Tibial artery (tissue), 4 donors: ENCODE data around the gene PALM3.

Source experiments
- DNase-seq, 2 donors: peaks; one replicate each; pipeline ENCODE4 v3.0.0-alpha.2; 2019
- H3K27ac ChIP-seq, 2 donors: fragments of 200-600 bp; sonication (generic) in 1 of 2; 1 replicate in 1 of 2; 2 replicates in 1 of 2; pipeline ENCODE4 v1.5.1; 2018 to 2019; ENCODE audit warnings: mild to moderate bottlenecking in 1 of 2
- H3K27me3 ChIP-seq, 2 donors: fragments of 200-600 bp; sonication (generic) in 1 of 2; one replicate each; pipeline versions ENCODE4 v1.5.1 to v1.6.0; 2016 to 2019
- H3K36me3 ChIP-seq, 3 donors: fragments of 200-600 bp; sonication (generic) in 2 of 3; one replicate each; pipeline ENCODE4 v1.5.1; 2016 to 2019; ENCODE audit warnings: mild to moderate bottlenecking in 2 of 3
- H3K4me1 ChIP-seq, 4 donors: fragments of 200-600 bp; sonication (generic) in 2 of 4; 1 replicate in 3 of 4; 2 replicates in 1 of 4; pipeline ENCODE4 v1.5.1; 2016 to 2019
- H3K4me3 ChIP-seq, 2 donors: fragments of 200-600 bp; sonication (generic) in 1 of 2; 1 replicate in 1 of 2; 2 replicates in 1 of 2; pipeline ENCODE4 v1.5.1; 2018 to 2019; ENCODE audit warnings: mild to moderate bottlenecking in 2 of 2
- H3K9me3 ChIP-seq, 3 donors: fragments of 200-600 bp; sonication (generic) in 1 of 3; one replicate each; pipeline ENCODE4 v1.5.1; 2016 to 2019
- intact Hi-C: fragments of 100-400 bp; cut with DNase I; formaldehyde crosslinking; loops from one replicate; pipeline ENCODE4 v1.15.0; 2023; ENCODE audit warnings: low total_unique reads
- TF ChIP-seq, protein P1 (sequence below), 2 experiments: fragments of 200-600 bp in 1 of 2; fragments of 450-650 bp in 1 of 2; IDR thresholded peaks; one replicate each; pipeline ENCODE4 v1.5.1; 2017 to 2019; ENCODE audit warnings: antibody characterized with exemption in 2 of 2, mild to moderate bottlenecking in 1 of 2, moderate library complexity in 1 of 2

The PALM3 gene

DNA sequence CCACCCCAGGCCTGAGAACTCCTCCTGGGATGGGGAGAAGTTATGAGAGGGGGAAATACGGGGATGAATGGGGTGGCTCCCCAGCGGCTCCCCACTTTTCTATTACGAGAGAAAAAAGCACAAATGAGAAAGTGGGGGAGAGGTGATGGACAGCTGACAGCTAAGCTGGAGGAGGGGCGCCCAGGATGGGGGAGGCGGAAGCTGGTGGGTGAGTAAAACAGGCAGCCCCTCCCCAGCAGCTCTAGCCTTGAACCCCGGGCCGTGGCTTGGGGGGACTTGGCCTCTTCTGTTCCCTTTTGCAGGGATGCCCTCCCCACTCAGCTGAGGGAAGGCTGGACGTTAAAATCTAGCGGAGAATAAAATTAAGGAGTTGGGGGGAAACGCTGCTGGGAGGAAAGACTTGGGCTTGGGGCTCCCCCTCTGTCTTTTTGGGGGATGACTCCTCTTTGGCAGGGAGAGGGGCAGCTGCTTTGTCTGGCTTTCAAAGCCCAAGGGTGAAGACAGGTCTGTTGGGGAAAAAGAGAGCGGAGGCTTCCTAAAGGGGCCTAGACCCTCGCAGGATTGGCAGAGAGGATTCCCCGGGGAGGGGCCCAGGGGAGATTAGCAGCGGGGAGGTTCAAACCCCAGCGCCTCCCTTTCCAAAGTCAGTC is 30.1 kb upstream of the PALM3 start:
- TF ChIP-seq, protein P1, sequence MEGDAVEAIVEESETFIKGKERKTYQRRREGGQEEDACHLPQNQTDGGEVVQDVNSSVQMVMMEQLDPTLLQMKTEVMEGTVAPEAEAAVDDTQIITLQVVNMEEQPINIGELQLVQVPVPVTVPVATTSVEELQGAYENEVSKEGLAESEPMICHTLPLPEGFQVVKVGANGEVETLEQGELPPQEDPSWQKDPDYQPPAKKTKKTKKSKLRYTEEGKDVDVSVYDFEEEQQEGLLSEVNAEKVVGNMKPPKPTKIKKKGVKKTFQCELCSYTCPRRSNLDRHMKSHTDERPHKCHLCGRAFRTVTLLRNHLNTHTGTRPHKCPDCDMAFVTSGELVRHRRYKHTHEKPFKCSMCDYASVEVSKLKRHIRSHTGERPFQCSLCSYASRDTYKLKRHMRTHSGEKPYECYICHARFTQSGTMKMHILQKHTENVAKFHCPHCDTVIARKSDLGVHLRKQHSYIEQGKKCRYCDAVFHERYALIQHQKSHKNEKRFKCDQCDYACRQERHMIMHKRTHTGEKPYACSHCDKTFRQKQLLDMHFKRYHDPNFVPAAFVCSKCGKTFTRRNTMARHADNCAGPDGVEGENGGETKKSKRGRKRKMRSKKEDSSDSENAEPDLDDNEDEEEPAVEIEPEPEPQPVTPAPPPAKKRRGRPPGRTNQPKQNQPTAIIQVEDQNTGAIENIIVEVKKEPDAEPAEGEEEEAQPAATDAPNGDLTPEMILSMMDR (IDR thresholded peaks at IDR 0.05): no peak
- Histone ChIP-seq H3K9me3 (peaks cover 0 to 8% (median 0%) of the 10 kb centered on the region in 3 donors), H3K27ac (peak overlapping the region; percentile 94 to 99), H3K27me3 (no peaks in the 10 kb centered on the region), H3K36me3 (peaks cover 8 to 24% (median 23%) of the 10 kb centered on the region in 3 donors), H3K4me1 (peaks cover 0 to 20% (median 15%) of the 10 kb centered on the region in 4 donors), H3K4me3 (peak overlapping the region; percentile 71 to 86)
- intact Hi-C loops: no loop called here
- no peak for DNase-seq

DNA sequence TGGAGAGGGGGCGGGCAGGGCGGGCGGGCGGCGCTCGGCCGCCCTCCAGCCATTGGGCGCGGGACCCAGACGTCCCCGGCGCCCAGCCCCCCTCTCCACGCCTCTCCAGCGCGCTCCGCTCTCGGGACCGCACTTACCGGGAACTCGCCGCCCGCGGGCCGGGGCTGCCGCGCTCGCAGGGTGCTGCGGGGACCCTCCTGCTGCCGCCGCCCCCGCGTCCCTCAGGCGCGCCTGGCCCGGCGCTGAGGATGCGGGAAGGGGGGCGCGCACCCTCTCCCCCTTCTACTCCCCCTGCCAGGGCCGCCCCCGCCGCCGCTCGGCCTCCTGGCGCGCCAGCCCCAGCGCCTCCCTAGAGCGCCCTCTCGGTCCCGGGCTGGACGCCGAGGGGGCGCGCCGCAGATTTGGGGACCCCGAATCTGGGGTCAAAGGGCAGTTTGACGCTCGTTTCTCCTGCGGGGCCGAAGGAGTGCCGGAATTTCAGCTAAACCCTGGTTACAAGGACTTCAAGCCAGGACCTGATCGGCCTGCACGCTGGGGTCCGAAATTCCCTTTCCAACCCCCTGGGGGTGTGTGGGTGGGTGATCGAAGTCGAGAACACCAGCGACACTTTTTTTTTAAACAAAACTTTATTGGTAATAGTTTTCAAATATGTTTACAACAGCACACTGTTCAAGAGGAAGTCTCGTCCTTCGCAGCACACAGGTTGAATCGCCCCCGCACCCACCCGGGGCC is 29.4 kb upstream of the PALM3 start:
- H3K9me3 ChIP-seq: peaks cover 0 to 8% (median 0%) of the 10 kb centered on the region in 3 donors
- intact Hi-C loops: no loop called here
- H3K27ac ChIP-seq: peak overlapping the region; percentile 94 to 99
- peaks cover 0 to 20% (median 15%) of the 10 kb centered on the region in 4 donors for H3K4me1 ChIP-seq
- peak in 1 of 2 donors; percentile 93 for DNase-seq
- TF ChIP-seq, protein P1 (IDR thresholded peaks at IDR 0.05): peak; percentile 16 to 17
- H3K4me3 ChIP-seq: peak overlapping the region; percentile 71 to 86
- H3K27me3 ChIP-seq: no peaks in the 10 kb centered on the region
- peaks cover 2 to 17% (median 16%) of the 10 kb centered on the region in 3 donors for H3K36me3 ChIP-seq

DNA sequence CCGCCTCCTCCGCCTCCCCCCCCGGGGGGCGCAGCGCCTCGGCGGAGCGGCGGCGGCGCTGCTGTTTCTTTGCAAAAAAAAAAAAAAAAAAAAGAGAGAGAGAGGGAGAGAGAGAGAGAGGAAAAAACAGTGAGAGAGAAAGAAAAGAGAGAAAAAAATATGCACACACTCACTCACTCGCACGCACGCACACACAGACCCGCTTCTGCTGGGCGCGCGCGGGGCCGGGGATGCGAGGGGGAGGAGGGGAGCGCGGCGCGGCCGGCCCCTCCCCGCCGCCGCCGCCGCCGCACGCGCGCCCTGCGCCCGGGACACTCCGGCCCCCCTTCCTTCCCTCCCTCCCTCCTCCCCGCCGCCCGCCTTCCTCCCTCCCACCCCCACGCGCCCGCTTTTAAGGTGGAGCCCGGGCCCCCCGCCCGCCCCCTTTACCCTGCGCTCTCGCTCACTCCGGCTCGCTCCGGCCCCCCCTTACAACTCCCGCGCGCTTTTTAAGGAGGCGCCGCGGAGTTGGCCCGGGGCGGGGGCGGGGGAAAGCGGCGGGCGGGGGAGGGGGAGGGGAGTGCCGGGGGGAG is 28.7 kb upstream of the PALM3 start, which contains the start of gene SAMD1:
SAMD1 (minus strand) TSS at position 243 of the 572 bp plus-strand sequence.
- Histone ChIP-seq H3K27me3 (no peaks in the 10 kb centered on the region), H3K4me3 (peak within 1 kb of the TSS; percentile 71 to 86), H3K9me3 (peaks cover 0 to 8% (median 0%) of the 10 kb centered on the region in 3 donors), H3K4me1 (peaks cover 0 to 20% (median 15%) of the 10 kb centered on the region in 4 donors), H3K36me3 (peaks cover 0 to 15% (median 11%) of the 10 kb centered on the region in 3 donors), H3K27ac (peak within 1 kb of the TSS; percentile 94 to 99)
- DNase-seq: peak; percentile 93 to 96
- intact Hi-C loops: no loop called here
- TF ChIP-seq, protein P1 (IDR thresholded peaks at IDR 0.05): no peak

DNA sequence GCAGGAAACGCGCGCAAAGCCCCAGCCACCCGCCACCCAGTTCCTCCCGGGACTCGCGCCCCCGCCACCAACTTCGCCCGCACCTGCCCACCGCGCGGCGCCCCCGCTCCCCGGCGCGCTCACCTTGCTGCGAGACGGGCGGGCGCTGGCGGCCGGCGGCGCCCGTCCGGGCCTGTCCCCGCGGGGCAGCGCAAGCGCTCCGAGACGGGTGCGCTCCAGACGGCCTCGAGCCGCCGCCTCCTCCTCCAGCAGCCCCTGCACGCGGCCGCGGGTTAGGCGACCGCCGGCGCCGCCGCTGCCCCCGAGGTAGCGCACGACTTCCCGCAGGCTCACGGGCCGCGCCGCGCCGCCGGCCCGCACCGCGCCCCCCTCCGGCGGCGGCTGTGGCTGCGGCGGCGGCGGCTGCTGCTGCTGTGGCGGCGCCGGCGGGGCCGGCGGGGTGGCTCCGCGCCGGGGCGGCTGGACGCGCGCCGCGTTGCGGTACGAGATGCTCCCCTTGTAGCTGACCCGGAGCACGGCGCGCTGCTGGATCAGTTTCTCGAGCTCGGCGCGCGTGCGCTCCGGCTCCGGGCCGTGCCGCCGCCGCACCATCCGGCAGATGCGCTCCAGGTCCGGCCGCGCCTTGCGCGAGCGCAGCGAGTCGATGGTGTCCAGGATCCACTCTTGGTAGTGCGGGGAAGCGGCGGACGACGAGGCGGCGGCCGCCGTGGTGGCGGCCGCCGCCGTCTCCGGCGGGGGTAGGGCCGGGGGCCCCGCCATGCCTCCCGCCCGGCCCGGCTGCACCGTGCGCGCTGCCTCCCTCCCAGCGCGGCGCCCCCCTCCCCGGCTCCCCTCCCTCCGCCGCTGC is 28.0 kb upstream of the PALM3 start:
- Histone ChIP-seq H3K27me3 (no peaks in the 10 kb centered on the region), H3K27ac (peak overlapping the region; percentile 94 to 99), H3K4me3 (peak overlapping the region; percentile 71 to 86), H3K36me3 (peaks cover 0 to 15% (median 11%) of the 10 kb centered on the region in 3 donors), H3K4me1 (peaks cover 0 to 20% (median 15%) of the 10 kb centered on the region in 4 donors), H3K9me3 (peaks cover 0 to 8% (median 0%) of the 10 kb centered on the region in 3 donors)
- TF ChIP-seq, protein P1 (IDR thresholded peaks at IDR 0.05): peak in 1 of 2 experiments; percentile 37
- intact Hi-C loops: no loop called here
- DNase-seq: peak; percentile 47 to 71

DNA sequence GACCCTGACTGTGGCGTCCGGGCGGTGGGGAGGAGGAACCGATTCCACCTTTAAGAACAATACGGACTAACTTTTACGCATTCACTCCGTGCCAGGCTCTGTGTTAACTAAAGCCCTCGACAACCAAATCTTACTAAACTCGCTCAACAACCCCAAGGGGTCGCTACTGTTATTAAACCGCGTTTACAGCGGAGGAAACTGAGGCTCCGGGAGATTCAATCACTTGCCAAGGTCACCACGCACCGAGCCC is 27.5 kb upstream of the PALM3 start:
- peaks cover 0 to 15% (median 11%) of the 10 kb centered on the region in 3 donors for H3K36me3 ChIP-seq
- H3K27me3 ChIP-seq: no peaks in the 10 kb centered on the region
- H3K9me3 ChIP-seq: peaks cover 0 to 8% (median 0%) of the 10 kb centered on the region in 3 donors
- peak overlapping the region; percentile 94 to 99 for H3K27ac ChIP-seq
- H3K4me1 ChIP-seq: peaks cover 0 to 20% (median 15%) of the 10 kb centered on the region in 4 donors
- TF ChIP-seq, protein P1 (IDR thresholded peaks at IDR 0.05): no peak
- H3K4me3 ChIP-seq: peak overlapping the region; percentile 71 to 86
- DNase-seq: no peak
- intact Hi-C loops: no loop called here
